GM12878 (cell line): ENCODE results near the gene FITM1. TPM values are rescaled to one million over a fixed set of nuclear protein-coding genes. Genes with fewer than 3 reads are reported as not detected.

ENCODE experiments used
- ATAC-seq: fragments of 200-7000 bp; cut with Tn5 transposase; 3 replicates; pipeline ENCODE4 v1.9.1; 2020; ENCODE audit warnings: mild to moderate bottlenecking, moderate library complexity
- BruUV-seq: library from RNA; stranded (reverse); fragments of 400-500 nt; replicated peaks from 2 replicates; lab custom pipeline; 2021; lab: Mats Ljungman, UMichigan
- CTCF ChIA-PET: fragments of 300-600 bp; sonication (Branson Sonifier 250); formaldehyde crosslinking; extraction: SDS; loops from one replicate; lab custom pipeline; 2021; ENCODE audit warnings: inconsistent platforms; lab: Yijun Ruan, JAX
- POLR2A ChIA-PET: fragments of 350-600 bp; formaldehyde crosslinking; extraction: SDS; loops from one replicate; lab custom pipeline; 2021; ENCODE audit warnings: inconsistent platforms; lab: Charles Lee
- RAD21 ChIA-PET: fragments of 300-600 bp; sonication (Branson Sonifier 250); formaldehyde crosslinking; loops from one replicate; lab custom pipeline; 2023; ENCODE audit warnings: antibody characterized with exemption; ENCODE audit not compliant: unreplicated experiment; lab: Charles Lee
- SMC1A ChIA-PET: fragments of 300-600 bp; sonication (Branson Sonifier 250); formaldehyde crosslinking; loops from one replicate; lab custom pipeline; 2023; ENCODE audit not compliant: unreplicated experiment, uncharacterized antibody; lab: Charles Lee
- DNase-seq: peaks from one replicate; pipeline ENCODE4 v3.0.0-alpha.2; 2011; ENCODE audit warnings: low read depth, low spot score
- FAIRE-seq: peaks from 3 replicates; lab custom pipeline; 2011; peaks lifted over from hg19 to GRCh38; lab: Jason Lieb, UNC
- H2AFZ ChIP-seq: 2 replicates; pipeline ENCODE4 v1.6.0; 2011; ENCODE audit warnings: low read depth, low read length, control low read depth; ENCODE audit not compliant: control insufficient read depth
- H3K27ac ChIP-seq: 2 replicates; pipeline ENCODE4 v1.5.1; 2011; ENCODE audit warnings: control low read depth; ENCODE audit not compliant: control insufficient read depth, insufficient read depth
- H3K27me3 ChIP-seq, 2 experiments: replicated peaks in 1 of 2; 2 replicates each; pipeline versions ENCODE4 v1.6.0 to v1.6.1; 2011; ENCODE audit warnings: low read length in 1 of 2; ENCODE audit not compliant: control insufficient read depth in 2 of 2, insufficient read depth in 2 of 2
- H3K36me3 ChIP-seq, 2 experiments: 2 replicates each; pipeline ENCODE4 v1.5.1; 2011; ENCODE audit warnings: low read length in 1 of 2; ENCODE audit not compliant: control insufficient read depth in 2 of 2, insufficient read depth in 2 of 2
- H3K4me1 ChIP-seq: 2 replicates; pipeline ENCODE4 v1.6.1; 2011; ENCODE audit warnings: mild to moderate bottlenecking, low read length, moderate library complexity, mixed read lengths; ENCODE audit not compliant: control insufficient read depth, insufficient read depth
- H3K4me2 ChIP-seq: 2 replicates; pipeline ENCODE4 v1.6.0; 2011; ENCODE audit warnings: control low read depth; ENCODE audit not compliant: control insufficient read depth, insufficient read depth
- H3K4me3 ChIP-seq: fragments of 200-600 bp; sonication (generic); 2 replicates; pipeline ENCODE4 v1.5.1; 2016
- H3K79me2 ChIP-seq: 2 replicates; pipeline ENCODE4 v1.6.0; 2011; ENCODE audit warnings: low read length; ENCODE audit not compliant: control insufficient read depth, insufficient read depth
- H3K9ac ChIP-seq: 2 replicates; pipeline ENCODE4 v1.8.0; 2011; ENCODE audit warnings: low read length, control low read depth, mixed read lengths; ENCODE audit not compliant: control insufficient read depth, insufficient read depth
- H3K9me3 ChIP-seq: replicated peaks from 3 replicates; pipeline ENCODE4 v1.5.1; 2011; ENCODE audit warnings: mild to moderate bottlenecking, low read length; ENCODE audit not compliant: control insufficient read depth, insufficient read depth
- H4K20me1 ChIP-seq: 2 replicates; pipeline ENCODE4 v1.6.0; 2011; ENCODE audit not compliant: control insufficient read depth, insufficient read depth
- DPF2 ChIP-seq: fragments of 450-650 bp; IDR thresholded peaks from 2 replicates; pipeline ENCODE4 v1.6.1; 2017; ENCODE audit warnings: mild to moderate bottlenecking
- ETV6 ChIP-seq, 2 experiments: fragments of 450-650 bp in 1 of 2; IDR thresholded peaks in 1 of 2; conservative IDR thresholded peaks in 1 of 2; 2 replicates each; pipeline ENCODE4 v1.6.1; 2014; ENCODE audit warnings: antibody characterized with exemption in 1 of 2, borderline replicate concordance in 1 of 2, low read depth in 1 of 2, mild to moderate bottlenecking in 1 of 2, moderate library complexity in 1 of 2
- IKZF1 ChIP-seq: fragments of 450-650 bp; conservative IDR thresholded peaks from 2 replicates; pipeline ENCODE4 v1.6.1; 2017; ENCODE audit warnings: antibody characterized with exemption, mild to moderate bottlenecking
- POLR2A ChIP-seq: IDR thresholded peaks from 2 replicates; pipeline ENCODE4 v1.6.1; 2011; ENCODE audit warnings: low read depth, mild to moderate bottlenecking, low read length
- POLR2AphosphoS5 ChIP-seq: IDR thresholded peaks from 2 replicates; pipeline ENCODE4 v1.6.1; 2011; ENCODE audit warnings: mild to moderate bottlenecking, low read length, inconsistent platforms
- POU2F2 ChIP-seq: IDR thresholded peaks from 3 replicates; pipeline ENCODE4 v1.6.1; 2011; ENCODE audit warnings: low read depth, mild to moderate bottlenecking, low read length, borderline replicate concordance
- WRNIP1 ChIP-seq: IDR thresholded peaks from 2 replicates; pipeline ENCODE4 v1.6.1; 2011; ENCODE audit warnings: low read depth, low read length, improper control_type of control experiment, borderline replicate concordance
- WGBS: methylation state at CpG from one replicate; pipeline ENCODE4 v1.1.6; 2016; ENCODE audit warnings: low lambda C conversion rate; ENCODE audit not compliant: insufficient replicate concordance, insufficient coverage; ENCODE audit errors: missing lambda C conversion rate; 5-methylcytosine and 5-hydroxymethylcytosine counted together
- in situ Hi-C: fragments of 300-500 bp; cut with MboI; formaldehyde crosslinking; loops from 9 replicates; pipeline ENCODE4 v1.14.3; 2018; ENCODE audit warnings: mixed read lengths
- intact Hi-C: fragments of 100-400 bp; cut with micrococcal nuclease; formaldehyde crosslinking; loops from one replicate; pipeline ENCODE4 v1.14.2; 2022; ENCODE audit not compliant: unreplicated experiment
- polyA plus RNA-seq, 11 experiments: library from polyadenylated mRNA; depleted of rRNA in 4 of 11; unstranded in 6 of 11; stranded (reverse) in 5 of 11; fragments of >200 nt; fragmentation: Nextera tagmentation in 4 of 11; fragmentation: Illumina TruSeq in 1 of 11; extraction: Ambion mirVana in 4 of 11; extraction: Trizol in 1 of 11; gene quantifications; 1 replicate in 1 of 11; 2 replicates in 10 of 11; pipeline versions ENCODE4 v1.2.1 to v1.2.3, GENCODE V29; 2011 to 2016; ENCODE audit warnings: inconsistent platforms in 2 of 11, missing spikeins in 2 of 11, low read depth in 1 of 11
- total RNA-seq, 4 experiments: library from RNA; depleted of rRNA in 3 of 4; stranded (reverse); fragments of >200 nt in 3 of 4; fragmentation: Illumina TruSeq in 1 of 4; extraction: Trizol in 1 of 4; gene quantifications; 2 replicates each; pipeline versions ENCODE4 v1.2.1 to v1.2.3, GENCODE V29; 2013 to 2021

FITM1 gene
- total and polyA plus RNA-seq, 10 of the 15 experiments (the other 5 are each of a cell fraction or from before 2014, with no cell fraction given), result 0.11 to 1.9 (median 0.45) TPM; not detected in 2

- peak; percentile 93; the same call in 1 of the 2 replicates for TF ChIP-seq WRNIP1
- peak; percentile 19; the same call in 1 of the 2 replicates for TF ChIP-seq IKZF1
Observed at GRCh38 chr14:24162093-24162492, 31.6 kb downstream of the FITM1 start (continued).

- RAD21 ChIA-PET, result no interaction called here
- Histone ChIP-seq H3K9ac (peak overlapping the region; percentile 17; the same call in 1 of the 2 replicates), H3K4me3 (no peak overlapping the region; the same call in 1 of the 2 replicates), H2AFZ (no peak overlapping the region)
- no peak for FAIRE-seq
- intact Hi-C loops, result no loop called here
- TF ChIP-seq ETV6 (conservative IDR thresholded peaks at IDR 0.05 in 1 of 2, IDR thresholded peaks at IDR 0.05 in 1 of 2; ENCODE audit: borderline replicate concordance in 1 of 2, low read depth in 1 of 2) (no peak), DPF2 (no peak), POU2F2 (0 out of 3 replicates have a peak, but pooled peaks have one; percentile 11), POLR2A (peak; percentile 44; the same call in 1 of the 2 replicates), POLR2AphosphoS5 (peak; percentile 11; the same call in 1 of the 2 replicates)
- TF ChIP-seq, all 136 proteins: peak for 3
- Histone ChIP-seq H3K4me2 (peak overlapping the region; percentile 90; the same call in 1 of the 2 replicates), H3K9me3 (no peaks in the 10 kb centered on the region), H3K27ac (no peak overlapping the region), H3K36me3 (peaks cover 34 to 54% of the 10 kb centered on the region in 2 experiments), H3K79me2 (peaks cover 43% of the 10 kb centered on the region), H3K4me1 (peaks cover 38% of the 10 kb centered on the region), H4K20me1 (no peaks in the 10 kb centered on the region), H3K27me3 (no peaks in the 10 kb centered on the region)
- in situ Hi-C loops, result no loop called here
- WGBS, result 98% methylated on average over 14 of the region's 14 CpGs
- ChIA-PET CTCF (no interaction called here), SMC1A (no interaction called here), POLR2A (interaction anchor here (0.6 to 1.0 kb wide), 5 partner anchors 14 to 69 kb away, joined by 3 to 9 read pairs (median 3); partner anchors contain the start of gene PSME2)
- no TSS peak for BruUV-seq
- ATAC-seq (no peak), DNase-seq (no peak)
Observed at GRCh38 chr14:24164518-24164991, 34.1 kb downstream of the FITM1 start.
